ENCODE results near the gene C11orf21.

Gene C11orf21

GRCh38 chr11:2273311-2273710 lies 28.4 kb downstream of the C11orf21 start:
- POLR2A ChIA-PET (ENCODE audit: low non-redundant PET): no interaction called here
- H3K27ac ChIP-seq: no peak overlapping the region
- no peak for DNase-seq (ENCODE audit: low spot score)
- CTCF ChIA-PET: interaction anchor here (0.9 kb wide), 1 partner anchor 146 kb away, joined by 3 read pairs; no protein-coding TSS in a partner anchor
- TF ChIP-seq CTCF (conservative IDR thresholded peaks at IDR 0.05; ENCODE audit: low read depth): no peak

- CTCF ChIA-PET: interaction anchor here (0.9 kb wide), 1 partner anchor 147 kb away, joined by 3 read pairs; no protein-coding TSS in a partner anchor
- TF ChIP-seq CTCF (conservative IDR thresholded peaks at IDR 0.05; ENCODE audit: low read depth): no peak
- POLR2A ChIA-PET (ENCODE audit: low non-redundant PET): no interaction called here
- DNase-seq (ENCODE audit: low spot score): no peak
- no peak overlapping the region for H3K27ac ChIP-seq
Measured at GRCh38 chr11:2272946-2273280, 28.8 kb downstream of the C11orf21 start.

GRCh38 chr11:2272228-2272945 lies 29.3 kb downstream of the C11orf21 start:
- ChIA-PET CTCF (interaction anchor here (0.9 kb wide), 1 partner anchor 147 kb away, joined by 3 read pairs; no protein-coding TSS in a partner anchor), POLR2A (ENCODE audit: low non-redundant PET) (no interaction called here)

GRCh38 chr11:2271327-2272227 lies 30.1 kb downstream of the C11orf21 start:
- TF ChIP-seq CTCF (conservative IDR thresholded peaks at IDR 0.05; ENCODE audit: low read depth): no peak
- ChIA-PET CTCF (interaction anchor here (0.7 to 0.9 kb wide), 3 partner anchors 27 to 74 kb away, joined by 3 to 4 read pairs (median 3); no protein-coding TSS in a partner anchor), POLR2A (ENCODE audit: low non-redundant PET) (interaction anchor here (0.6 to 0.9 kb wide), 2 partner anchors 44 to 69 kb away, joined by 3 read pairs; no protein-coding TSS in a partner anchor)
- H3K27ac ChIP-seq: no peak overlapping the region
- DNase-seq (ENCODE audit: low spot score): no peak

More at GRCh38 chr11:2272228-2272945, 29.3 kb downstream of the C11orf21 start:
- no peak overlapping the region for H3K27ac ChIP-seq
- TF ChIP-seq CTCF (conservative IDR thresholded peaks at IDR 0.05; ENCODE audit: low read depth): no peak
- DNase-seq (ENCODE audit: low spot score): no peak

GRCh38 chr11:2271077-2271326 lies 30.7 kb downstream of the C11orf21 start:
- TF ChIP-seq CTCF (conservative IDR thresholded peaks at IDR 0.05; ENCODE audit: low read depth): no peak
- H3K27ac ChIP-seq: no peak overlapping the region
- no peak for DNase-seq (ENCODE audit: low spot score)
- POLR2A ChIA-PET (ENCODE audit: low non-redundant PET): interaction anchor here (0.6 to 0.9 kb wide), 2 partner anchors 43 to 68 kb away, joined by 3 read pairs; no protein-coding TSS in a partner anchor
- CTCF ChIA-PET: interaction anchor here (0.7 to 0.9 kb wide), 3 partner anchors 27 to 73 kb away, joined by 3 to 4 read pairs (median 3); no protein-coding TSS in a partner anchor

GRCh38 chr11:2270322-2271076 lies 31.2 kb downstream of the C11orf21 start, which contains the start of gene ASCL2:
TSS of gene ASCL2 (minus strand) at chr11:2270588. CDS start at chr11:2270332, 256 bp downstream.
- ChIA-PET POLR2A (ENCODE audit: low non-redundant PET) (interaction anchor here (0.6 to 0.9 kb wide), 2 partner anchors 67 to 68 kb away, joined by 3 read pairs; no protein-coding TSS in a partner anchor), CTCF (interaction anchor here (0.5 to 1.4 kb wide), 12 partner anchors 28 to 150 kb away, joined by 3 to 7 read pairs (median 4); no protein-coding TSS in a partner anchor)
- DNase-seq (ENCODE audit: low spot score): no peak
- no peak for TF ChIP-seq CTCF (conservative IDR thresholded peaks at IDR 0.05; ENCODE audit: low read depth)
- H3K27ac ChIP-seq: peak within 1 kb of the TSS; percentile 89

Measured in RWPE1 (cell line).